ENCODE results near the gene GPC6.

DNA sequence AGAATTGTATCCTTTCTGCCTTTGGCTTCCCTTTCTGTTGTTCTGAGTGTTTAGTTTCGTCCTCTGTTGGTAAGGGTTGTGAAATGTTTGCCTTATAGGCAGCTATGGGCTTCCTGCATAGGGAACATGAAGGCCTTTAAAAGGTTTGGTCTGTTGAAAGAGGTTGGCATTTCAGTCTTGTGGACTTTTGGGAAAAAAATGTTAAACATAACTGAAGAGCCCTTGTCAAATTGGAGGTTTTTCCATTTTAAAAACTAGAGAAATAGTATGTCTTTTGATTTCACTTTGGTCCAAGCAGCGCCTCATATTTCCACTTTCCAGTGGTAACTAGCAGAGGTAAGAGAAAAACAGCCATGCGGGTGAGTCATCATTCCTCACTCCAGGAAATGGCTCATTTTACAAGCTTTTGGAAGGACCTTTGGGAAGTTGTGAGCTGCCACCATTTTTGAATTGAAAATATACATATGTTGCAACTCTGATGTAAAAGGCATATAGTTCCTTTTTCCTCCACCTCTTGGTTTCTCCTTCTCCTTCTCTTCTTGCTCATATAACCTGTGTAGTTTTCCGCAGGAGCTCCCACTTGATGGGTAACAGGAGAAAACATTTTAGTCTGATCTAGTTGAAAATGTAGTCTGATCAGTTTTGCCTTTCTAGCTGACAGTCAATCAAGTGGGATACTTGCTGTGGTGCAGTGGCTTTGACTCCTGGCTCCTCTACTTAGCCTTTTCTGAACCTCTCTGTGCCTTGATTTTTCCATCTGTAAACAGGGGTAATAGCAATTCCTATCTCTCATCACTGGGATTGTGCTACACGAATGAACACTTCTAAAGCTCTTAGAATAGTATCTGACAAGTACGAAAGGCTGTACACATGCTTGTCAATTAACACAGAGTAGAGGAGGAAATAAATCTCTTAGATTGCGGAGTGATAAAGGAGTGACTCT, 23.0 kb downstream of the GPC6 start:
- TF ChIP-seq CTCF (IDR thresholded peaks at IDR 0.05; ENCODE audit: low read length) (no peak), EZH2 (IDR thresholded peaks at IDR 0.05; ENCODE audit: borderline replicate concordance, low read length) (no peak)

Measured in OCI-LY1 (cell line).